HG03095 (cell line): ENCODE results near the gene DMD.

ENCODE experiments used
- ATAC-seq: cut with Tn5 transposase; IDR thresholded peaks from one replicate; pipeline ENCODE4 v1.9.1; 2021; ENCODE audit warnings: moderate library complexity; ENCODE audit not compliant: unreplicated experiment

The DMD gene

GRCh38 chrX:31796624-31797023 lies 1414.7 kb downstream of the DMD start:
- ATAC-seq: no peak

GRCh38 chrX:31747411-31747810 lies 1463.9 kb downstream of the DMD start:
- no peak for ATAC-seq

- no peak for ATAC-seq
Measured at GRCh38 chrX:31743004-31743403, 1468.3 kb downstream of the DMD start.

- no peak for ATAC-seq
Measured at GRCh38 chrX:31717474-31717873, 1493.9 kb downstream of the DMD start.

GRCh38 chrX:31715675-31716074 lies 1495.7 kb downstream of the DMD start:
- ATAC-seq: no peak

GRCh38 chrX:31714797-31715196 lies 1496.6 kb downstream of the DMD start:
- no peak for ATAC-seq

- no peak for ATAC-seq
Measured at GRCh38 chrX:31713120-31713519, 1498.2 kb downstream of the DMD start.

GRCh38 chrX:31711166-31711565 lies 1500.2 kb downstream of the DMD start:
- no peak for ATAC-seq

GRCh38 chrX:31708116-31708515 lies 1503.2 kb downstream of the DMD start:
- ATAC-seq: no peak

GRCh38 chrX:31706466-31706865 lies 1504.9 kb downstream of the DMD start:
- no peak for ATAC-seq

- no peak for ATAC-seq
Measured at GRCh38 chrX:31705816-31706215, 1505.5 kb downstream of the DMD start.

GRCh38 chrX:31704938-31705337 lies 1506.4 kb downstream of the DMD start:
- ATAC-seq: no peak

GRCh38 chrX:31702222-31702621 lies 1509.1 kb downstream of the DMD start:
- no peak for ATAC-seq

GRCh38 chrX:31697294-31697916 lies 1513.9 kb downstream of the DMD start:
- no peak for ATAC-seq

- no peak for ATAC-seq
Measured at GRCh38 chrX:31679861-31680260, 1531.5 kb downstream of the DMD start.

GRCh38 chrX:31670245-31670644 lies 1541.1 kb downstream of the DMD start:
- no peak for ATAC-seq

GRCh38 chrX:31665454-31665853 lies 1545.9 kb downstream of the DMD start:
- ATAC-seq: no peak

GRCh38 chrX:31663172-31663571 lies 1548.2 kb downstream of the DMD start:
- no peak for ATAC-seq

GRCh38 chrX:31661280-31661810 lies 1550.0 kb downstream of the DMD start:
- ATAC-seq: no peak

GRCh38 chrX:31658360-31658759 lies 1553.0 kb downstream of the DMD start:
- ATAC-seq: no peak

- no peak for ATAC-seq
Measured at GRCh38 chrX:31656013-31656412, 1555.3 kb downstream of the DMD start.

GRCh38 chrX:31653422-31653821 lies 1557.9 kb downstream of the DMD start:
- ATAC-seq: no peak

- ATAC-seq: no peak
Measured at GRCh38 chrX:31652650-31653049, 1558.7 kb downstream of the DMD start.
